Colon (tissue), 2 donors: ENCODE results near the gene ANAPC4.
"Not testable (repeated sequence)": the region's sequence is repeated elsewhere in the genome, so short reads cannot be mapped to it uniquely, and the experiment has no call there.

ENCODE experiments used
- FAIRE-seq: peaks from 2 replicates; lab custom pipeline; 2012; peaks lifted over from hg19 to GRCh38; lab: Jason Lieb, UNC
- donor health status: control.
- donor health status: control.

ANAPC4 gene

DNA sequence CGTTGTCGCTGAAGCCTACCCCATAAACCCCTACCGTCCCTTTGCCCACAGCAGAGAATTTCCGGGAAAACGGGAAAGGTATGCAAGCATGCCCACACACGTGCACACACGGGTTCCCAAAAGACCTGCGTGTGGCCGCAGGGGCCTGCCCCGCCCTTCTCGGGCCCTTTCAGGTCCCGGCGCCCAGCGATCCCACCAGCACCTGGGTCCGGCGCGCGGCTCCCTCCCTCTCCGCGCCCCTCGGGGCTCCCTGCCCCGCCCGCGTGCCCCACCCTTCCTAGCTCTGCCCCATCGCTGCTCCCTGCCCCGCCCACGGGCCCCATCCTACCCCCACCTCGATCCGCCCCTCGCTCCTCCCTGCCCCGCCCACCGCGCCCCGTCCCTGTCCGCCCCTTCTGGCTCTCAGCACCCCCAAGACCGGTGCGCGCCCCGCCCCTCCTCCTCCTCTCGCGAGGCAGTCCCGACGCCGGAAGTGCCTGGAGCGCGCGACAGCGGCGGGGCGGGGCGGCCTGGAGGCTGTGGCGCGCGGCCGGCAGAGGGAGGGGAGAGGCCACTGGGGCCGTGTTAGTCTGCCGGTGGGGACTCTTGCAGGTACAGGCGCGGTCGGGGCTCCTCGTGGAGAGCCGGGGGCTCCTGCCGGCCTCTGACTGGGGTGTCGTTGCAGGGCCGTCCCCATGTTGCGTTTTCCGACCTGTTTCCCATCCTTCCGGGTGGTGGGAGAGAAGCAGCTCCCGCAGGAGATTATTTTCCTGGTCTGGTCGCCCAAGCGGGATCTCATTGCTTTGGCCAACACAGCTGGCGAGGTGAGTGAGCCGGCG is at the start of gene ANAPC4:
TSS of gene ANAPC4 (plus strand) at position 510 of the 818 bp plus-strand sequence. CDS start at position 675, 165 bp downstream.
- no peak for FAIRE-seq

GRCh38 chr4:25328463-25328862 is 48.6 kb upstream of the ANAPC4 start:
- not testable (repeated sequence) for FAIRE-seq

- FAIRE-seq: no peak
These were observed 46.7 kb upstream of the ANAPC4 start for GRCh38 chr4:25330335-25330734.

GRCh38 chr4:25330905-25331808 is 45.9 kb upstream of the ANAPC4 start:
- FAIRE-seq: no peak

DNA sequence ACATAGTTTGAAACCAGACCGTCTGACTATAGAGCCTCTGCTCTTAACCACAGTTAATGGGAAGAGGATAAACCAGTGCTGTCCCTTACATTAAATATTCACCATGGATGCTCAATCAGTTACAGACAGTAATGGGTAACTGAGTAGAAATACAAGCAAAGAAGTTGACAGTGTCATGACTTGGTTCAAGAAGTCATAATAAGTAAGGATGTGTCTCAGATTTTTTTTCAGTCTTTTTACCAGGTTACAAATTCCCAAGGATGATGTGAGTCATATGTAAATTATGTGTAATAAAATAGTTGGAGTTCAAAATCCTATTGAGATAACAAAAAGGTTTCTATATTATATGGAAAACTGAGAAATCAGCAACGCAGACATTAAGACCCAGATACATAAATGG is 33.4 kb upstream of the ANAPC4 start:
- FAIRE-seq: no peak

GRCh38 chr4:25345744-25346143 is 31.3 kb upstream of the ANAPC4 start:
- no peak for FAIRE-seq

DNA sequence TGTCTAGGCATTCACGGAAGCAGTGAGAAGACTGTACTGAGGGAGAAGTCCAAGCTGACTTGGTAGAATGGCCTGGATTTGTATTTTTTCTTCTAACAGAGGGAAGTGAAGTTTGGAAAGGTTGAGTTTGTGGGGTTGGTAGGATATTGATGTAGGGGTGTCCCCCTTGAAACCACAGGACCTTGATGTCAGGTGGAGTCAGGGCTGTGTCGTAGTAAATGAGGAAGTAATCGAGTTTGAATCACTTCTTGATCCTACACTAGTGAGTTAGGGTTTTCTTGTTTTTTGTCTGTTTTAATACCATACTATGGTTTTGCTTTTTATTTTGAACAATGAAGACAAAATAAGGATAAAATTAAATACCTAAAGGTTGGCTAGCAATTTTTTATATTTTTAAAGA is 30.1 kb upstream of the ANAPC4 start:
- FAIRE-seq: no peak

GRCh38 chr4:25347473-25347872 is 29.6 kb upstream of the ANAPC4 start:
- FAIRE-seq: no peak

DNA sequence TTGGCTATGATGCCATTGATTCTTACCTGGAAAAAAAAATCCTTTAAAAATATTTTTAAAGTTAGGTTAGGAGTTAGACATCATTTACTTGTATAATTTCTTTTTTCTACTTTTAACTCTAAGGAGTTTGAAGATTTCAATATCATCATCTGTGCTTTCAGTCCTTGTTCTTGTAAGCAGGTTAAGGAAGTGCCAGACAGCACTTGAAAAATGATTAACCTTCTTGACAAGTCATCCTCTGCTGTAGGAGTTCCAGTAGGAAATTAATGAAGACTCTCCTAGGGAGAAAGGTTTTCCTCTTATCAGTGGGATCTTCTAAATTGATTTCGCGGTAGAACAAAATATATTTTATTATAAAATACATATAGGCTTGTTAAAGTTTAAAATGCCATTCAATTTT is 29.1 kb upstream of the ANAPC4 start:
- no peak for FAIRE-seq

DNA sequence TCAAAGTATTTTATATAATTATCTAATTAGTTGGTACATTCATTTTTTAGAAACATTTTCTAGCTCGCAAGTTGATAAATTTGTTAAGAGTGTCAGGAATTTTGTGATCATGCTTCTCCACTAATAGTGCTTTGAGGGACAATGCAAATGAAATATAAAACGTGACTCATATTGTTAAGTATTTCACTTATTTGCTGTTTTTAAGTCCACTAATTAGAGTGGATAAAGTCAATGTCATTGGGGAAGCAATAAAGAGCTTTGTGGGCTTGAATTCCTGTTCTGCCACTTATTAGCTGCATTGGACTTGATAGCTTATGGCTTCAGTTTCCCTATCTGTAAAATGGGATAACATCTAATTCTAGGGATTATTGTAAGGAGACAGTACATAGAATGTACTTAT is 26.5 kb upstream of the ANAPC4 start:
- FAIRE-seq: no peak

- no peak for FAIRE-seq
These were observed 25.2 kb upstream of the ANAPC4 start for GRCh38 chr4:25351777-25352416.

DNA sequence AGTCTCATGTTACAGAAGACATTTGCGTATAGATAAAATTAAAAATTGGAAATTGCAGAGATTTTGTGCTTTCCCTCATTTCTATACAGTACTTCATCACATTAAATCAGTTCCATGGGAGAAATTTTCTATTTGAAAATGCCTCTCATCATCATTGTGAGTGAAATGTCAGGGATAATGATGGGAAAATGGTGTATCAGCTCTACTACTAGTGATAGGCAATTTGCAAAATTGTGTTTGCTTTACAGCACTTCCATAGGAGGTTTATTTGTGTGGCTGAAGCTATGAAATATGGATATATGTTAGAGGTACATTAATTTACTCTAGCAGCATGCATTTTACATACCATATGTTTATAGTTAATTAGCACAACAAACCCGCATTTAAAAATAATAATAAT is 21.0 kb upstream of the ANAPC4 start:
- FAIRE-seq: no peak

- no peak for FAIRE-seq
These were observed 18.4 kb upstream of the ANAPC4 start for GRCh38 chr4:25358515-25359275.

- no peak for FAIRE-seq
These were observed 15.8 kb upstream of the ANAPC4 start for GRCh38 chr4:25361253-25361652.

- FAIRE-seq: peak; percentile 60
These were observed 9.9 kb upstream of the ANAPC4 start for GRCh38 chr4:25367004-25367621.

DNA sequence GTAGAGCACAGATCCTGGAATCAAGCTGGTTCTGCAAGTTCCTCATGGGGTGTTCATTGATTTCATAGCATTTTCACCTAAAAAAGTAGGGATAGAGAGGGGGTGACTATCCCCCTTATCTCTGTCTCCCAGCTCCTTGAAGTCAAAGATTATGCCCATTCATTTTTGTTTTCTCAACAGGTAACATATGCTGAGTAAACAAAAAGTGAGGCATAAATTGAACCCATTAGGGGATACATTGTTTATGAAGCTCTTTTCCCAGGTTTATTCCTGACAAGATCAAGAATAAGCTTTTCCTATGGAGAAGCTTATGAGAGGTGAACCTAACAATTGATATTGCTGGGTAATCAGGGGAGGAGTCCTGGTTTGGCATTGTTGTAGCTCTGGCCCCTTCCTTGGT is 9.2 kb upstream of the ANAPC4 start:
- FAIRE-seq: no peak

DNA sequence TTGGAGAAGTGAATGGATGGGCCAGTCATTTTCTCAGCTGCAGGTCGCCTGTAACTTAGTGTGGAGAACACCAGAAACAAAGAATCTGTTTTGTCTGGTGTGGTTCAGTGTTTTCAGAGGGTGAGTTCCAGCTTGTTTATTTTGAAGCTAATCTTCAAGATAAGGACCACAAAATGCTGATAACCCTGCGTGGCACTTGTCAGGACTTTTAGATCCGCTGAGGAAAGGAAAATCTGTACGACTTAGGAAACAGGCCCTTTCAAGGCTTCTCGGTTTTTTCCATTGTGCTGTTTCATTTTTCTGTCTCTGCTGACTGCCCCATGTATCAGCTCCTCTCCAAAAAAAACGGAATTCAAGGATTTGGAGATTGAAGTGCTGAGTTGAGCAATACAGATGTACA is 8.7 kb upstream of the ANAPC4 start:
- no peak for FAIRE-seq

GRCh38 chr4:25370242-25370641 is 6.8 kb upstream of the ANAPC4 start:
- FAIRE-seq: no peak

GRCh38 chr4:25372549-25372948 is 4.5 kb upstream of the ANAPC4 start:
- not testable (repeated sequence) for FAIRE-seq

DNA sequence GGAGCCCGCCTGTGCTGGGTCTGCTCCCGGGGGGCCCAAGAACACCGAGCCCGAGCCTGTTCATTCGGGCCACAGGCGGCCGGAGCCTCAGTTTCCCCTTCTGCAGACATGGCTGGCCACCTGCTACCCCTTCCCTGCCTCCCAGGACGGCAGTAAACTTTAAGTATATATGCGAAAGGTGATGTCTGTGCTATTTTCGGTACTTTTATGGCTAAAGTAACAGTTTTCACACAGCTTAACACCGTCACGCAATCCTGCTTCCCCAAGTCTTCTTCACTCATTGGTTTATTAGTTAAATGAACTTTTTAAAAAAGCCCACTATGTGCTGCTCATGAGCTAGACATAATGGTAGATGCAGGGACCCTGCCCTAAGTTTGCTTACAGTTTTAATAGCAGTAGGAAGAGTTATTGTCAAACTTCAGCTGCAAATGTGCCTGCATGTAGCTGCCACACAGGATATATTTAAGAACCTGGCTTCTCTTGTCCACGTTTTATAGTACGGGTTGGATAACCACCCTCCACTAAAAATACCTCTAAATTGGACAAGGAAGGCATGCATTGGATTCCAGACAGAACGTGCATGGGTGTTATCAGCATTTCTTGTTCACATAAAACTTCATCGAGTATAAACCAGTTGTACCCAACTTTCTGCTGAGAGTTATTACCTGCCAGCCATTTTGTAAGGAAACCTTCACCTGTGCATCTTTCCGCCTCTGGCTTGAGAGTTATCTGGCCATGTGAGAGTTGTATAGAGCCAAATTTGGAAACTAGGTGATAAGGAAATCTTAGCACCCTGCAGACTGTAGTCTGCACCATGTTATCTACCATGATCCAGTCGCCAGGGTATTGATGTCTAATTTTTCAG is 741 bp downstream of the ANAPC4 start:
- no peak for FAIRE-seq

- FAIRE-seq: no peak
These were observed 1.3 kb downstream of the ANAPC4 start for GRCh38 chr4:25378437-25378743.
